CD4-positive, alpha-beta T cell treated with Interleukin-15 for 1 hour (primary cell): ENCODE results near the gene CMTM2.
"Not testable (repeated sequence)": the region's sequence is repeated elsewhere in the genome, so short reads cannot be mapped to it uniquely, and the experiment has no call there.

ENCODE experiments used
- DNase-seq: peaks from one replicate; pipeline ENCODE4 v3.0.0-alpha.2; 2020

CMTM2 gene

DNA sequence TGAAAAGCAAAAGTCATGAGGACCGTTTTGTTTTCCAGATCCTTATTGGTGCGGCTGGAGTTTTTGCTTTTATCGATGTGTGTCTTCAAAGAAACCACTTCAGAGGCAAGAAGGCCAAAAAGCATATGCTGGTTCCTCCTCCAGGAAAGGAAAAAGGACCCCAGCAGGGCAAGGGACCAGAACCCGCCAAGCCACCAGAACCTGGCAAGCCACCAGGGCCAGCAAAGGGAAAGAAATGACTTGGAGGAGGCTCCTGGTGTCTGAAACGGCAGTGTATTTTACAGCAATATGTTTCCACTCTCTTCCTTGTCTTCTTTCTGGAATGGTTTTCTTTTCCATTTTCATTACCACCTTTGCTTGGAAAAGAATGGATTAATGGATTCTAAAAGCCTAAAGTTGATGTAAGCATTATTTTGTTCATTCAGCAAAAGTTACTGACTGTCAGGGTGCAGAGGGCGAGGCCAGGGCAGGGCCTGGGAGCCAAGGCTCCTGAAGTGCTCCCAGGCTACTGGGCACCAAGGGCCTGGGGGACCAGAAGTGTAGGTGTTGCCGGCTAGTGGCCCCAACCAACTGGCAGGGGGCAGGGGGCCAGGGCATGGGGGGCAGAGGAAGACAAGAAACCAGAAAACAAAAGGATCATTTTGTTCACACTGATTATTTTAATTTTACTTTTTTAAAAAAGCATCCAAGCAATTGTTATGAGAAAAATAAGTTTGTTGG lies 8.8 kb downstream of the CMTM2 start:
- no peak for DNase-seq

DNA sequence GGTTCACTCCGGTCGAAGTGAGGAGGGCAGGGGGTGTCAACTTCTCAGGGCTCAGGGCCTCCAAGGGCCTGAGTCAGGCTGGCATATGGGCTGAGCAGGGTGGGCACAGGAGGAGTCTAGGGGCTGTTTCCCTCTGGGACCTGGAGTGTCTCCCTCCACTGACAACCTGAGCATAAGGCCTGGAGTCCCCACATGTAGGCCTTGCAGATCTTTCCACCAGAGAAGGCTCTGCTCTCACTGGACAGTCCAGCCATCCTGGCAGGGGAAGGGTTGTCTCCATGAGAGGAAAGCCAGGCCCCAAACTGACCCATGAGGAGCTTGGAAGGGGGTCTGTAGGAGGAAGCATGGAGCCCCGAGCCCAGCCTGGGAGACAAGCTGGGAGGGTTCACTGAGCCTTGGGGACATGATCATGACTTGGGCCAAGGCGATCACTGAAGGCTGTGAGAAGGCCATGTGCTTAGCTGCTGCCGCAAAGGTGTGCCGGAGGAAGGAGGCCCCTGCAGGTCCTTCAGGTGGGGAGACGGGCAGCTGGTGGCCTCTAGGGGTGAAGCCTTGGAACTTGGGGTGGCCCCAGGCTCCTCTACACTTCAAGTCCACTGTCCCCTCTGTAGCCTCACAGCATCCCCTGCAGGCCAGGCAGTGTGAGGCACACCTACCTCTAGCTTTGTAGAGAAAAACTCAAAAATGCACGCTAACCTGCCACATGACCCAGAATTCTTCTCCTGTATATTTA lies 9.9 kb downstream of the CMTM2 start:
- DNase-seq, result peak; percentile 82

- DNase-seq, result no peak
These were observed 11.1 kb downstream of the CMTM2 start for GRCh38 chr16:66590322-66590721.

DNA sequence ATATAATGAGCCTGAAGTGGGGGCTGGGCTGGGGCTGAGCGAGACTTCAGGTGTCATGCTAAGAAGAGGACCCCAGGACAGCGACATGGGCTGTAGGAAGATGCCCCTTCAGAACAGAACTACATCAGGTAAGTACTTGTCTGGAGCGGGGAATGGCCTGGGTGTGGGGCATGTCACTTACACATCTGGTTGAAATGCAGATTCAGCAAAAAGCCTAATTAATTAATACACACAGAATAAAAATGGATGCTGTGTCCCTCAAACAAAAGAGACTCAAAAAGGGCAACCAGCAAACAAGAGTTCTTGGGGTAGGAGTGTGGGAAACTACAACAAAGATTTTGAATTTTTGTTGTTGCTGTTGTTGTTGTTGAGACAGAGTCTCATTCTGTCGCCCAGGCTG lies 11.8 kb downstream of the CMTM2 start:
- no peak for DNase-seq

GRCh38 chr16:66592241-66592640 lies 13.0 kb downstream of the CMTM2 start:
- no peak for DNase-seq

DNA sequence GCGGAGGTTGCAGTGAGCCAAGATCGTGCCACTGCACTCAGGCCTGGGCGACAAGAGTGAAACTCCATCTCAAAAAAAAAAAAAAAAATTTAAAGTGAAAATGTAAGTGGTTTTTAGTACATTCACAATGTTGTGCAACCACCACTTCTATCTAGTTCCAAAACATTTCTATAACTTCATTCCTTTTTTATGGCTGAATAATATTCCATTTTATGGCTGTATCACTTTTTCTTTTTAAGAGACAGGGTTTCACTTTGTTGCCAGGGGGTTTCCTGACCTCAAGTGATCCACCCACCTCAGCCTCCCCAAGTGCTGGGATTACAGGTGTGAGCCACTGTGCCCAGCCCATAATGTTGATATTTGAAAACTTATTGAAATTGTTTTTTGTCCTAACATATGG lies 13.6 kb downstream of the CMTM2 start:
- DNase-seq, result no peak

- no peak for DNase-seq
These were observed 15.5 kb downstream of the CMTM2 start for GRCh38 chr16:66594739-66595138.

DNA sequence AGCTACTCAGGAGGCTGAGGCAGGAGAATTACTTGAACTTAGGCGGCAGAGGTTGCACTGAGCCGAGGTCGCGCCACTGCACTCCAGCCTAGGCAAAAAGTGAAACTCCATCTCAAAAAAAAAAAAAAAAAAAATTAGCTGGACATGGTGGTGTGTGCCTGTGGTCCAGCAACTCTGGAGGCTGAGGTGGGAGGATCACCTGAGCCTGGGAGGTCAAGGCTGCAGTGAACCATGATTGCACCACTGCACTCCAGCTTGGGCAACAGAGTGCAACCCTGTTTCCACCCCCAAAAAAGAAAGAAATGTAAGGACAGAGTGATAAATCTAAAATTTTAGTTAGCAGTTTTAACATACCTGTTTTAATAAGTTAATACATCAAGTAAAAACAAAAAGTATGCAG lies 17.3 kb downstream of the CMTM2 start:
- not testable (repeated sequence) for DNase-seq

DNA sequence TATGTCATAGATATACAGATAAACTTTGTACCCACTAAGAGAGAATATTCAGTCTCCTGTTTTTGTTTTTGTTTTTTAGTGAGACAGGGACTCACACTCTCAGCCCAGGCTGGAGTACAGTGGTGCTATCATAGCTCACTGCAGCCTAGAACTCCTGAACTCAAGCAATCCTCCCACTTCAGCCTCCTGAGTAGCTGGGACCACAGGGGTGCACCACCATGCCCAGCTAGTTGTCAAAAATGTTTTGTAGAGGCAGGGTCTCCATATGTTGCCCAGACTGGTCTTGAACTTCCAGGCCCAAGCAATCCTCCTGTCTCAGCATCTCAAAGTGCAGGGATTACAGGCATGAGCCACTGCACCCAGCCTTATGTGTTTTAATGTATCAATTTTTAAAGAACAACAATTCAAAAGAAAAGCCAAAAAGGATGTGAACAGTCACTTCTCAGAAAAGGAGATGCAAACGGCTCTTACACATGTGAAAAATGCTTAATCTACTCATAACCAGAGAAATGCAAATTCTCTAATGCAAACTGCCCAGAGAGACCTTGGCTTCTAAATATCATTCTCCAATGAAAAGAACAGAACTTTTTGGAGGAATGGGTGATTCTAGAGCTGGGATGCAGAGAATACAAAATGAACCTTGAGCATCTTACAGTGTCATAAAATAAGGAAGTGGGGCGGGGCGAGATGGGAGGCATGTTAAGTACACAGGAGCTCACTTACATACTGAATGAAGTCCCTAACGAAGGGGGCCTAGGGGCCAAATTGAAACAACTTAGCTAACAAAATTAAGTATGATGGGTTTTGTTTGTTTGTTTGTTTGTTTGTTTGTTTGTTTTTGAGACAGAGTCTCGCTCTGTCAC lies 18.0 kb downstream of the CMTM2 start:
- DNase-seq, result no peak

- no peak for DNase-seq
These were observed 18.8 kb downstream of the CMTM2 start for GRCh38 chr16:66598111-66598510.

DNA sequence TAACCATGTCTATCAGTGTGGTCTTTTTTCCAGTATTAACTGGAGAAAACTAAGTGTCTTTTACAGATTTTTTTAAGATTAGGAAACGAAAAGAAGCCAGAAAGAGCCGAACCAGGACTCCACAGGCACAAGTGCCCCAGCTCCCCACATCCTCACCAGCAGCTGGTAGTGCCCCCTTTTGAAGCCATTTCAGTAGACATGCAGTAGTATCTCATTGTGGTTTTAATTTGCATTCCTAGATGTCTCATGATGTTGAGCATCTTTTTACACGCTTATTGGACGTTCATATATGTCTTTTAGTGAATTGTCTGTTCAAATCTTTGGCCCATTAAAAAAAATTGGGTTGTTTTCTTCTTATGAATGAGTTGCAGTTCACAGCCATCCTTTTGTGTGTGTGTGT lies 20.5 kb downstream of the CMTM2 start:
- no peak for DNase-seq

GRCh38 chr16:66600477-66600876 lies 21.2 kb downstream of the CMTM2 start:
- no peak for DNase-seq

DNA sequence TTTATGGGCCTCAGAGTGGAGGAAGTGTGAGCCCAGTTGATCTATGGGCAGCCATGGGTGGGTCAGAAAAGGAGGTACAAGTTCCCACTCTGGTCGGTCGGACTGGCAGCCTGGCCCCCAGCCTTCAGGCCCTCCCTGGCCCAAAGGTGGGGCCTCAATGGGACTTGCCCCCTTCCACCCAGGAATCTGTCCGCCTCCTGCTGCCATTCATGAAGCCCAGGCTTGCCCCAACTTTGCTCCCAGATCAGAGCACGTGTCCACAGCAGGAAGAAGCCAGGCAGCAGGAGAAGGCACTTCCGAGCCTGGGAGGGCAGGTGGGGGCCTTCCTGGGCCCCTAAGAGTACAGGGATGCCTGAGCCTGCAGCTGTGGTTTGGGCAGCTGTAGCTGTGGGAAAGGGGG lies 22.2 kb downstream of the CMTM2 start:
- DNase-seq, result no peak

DNA sequence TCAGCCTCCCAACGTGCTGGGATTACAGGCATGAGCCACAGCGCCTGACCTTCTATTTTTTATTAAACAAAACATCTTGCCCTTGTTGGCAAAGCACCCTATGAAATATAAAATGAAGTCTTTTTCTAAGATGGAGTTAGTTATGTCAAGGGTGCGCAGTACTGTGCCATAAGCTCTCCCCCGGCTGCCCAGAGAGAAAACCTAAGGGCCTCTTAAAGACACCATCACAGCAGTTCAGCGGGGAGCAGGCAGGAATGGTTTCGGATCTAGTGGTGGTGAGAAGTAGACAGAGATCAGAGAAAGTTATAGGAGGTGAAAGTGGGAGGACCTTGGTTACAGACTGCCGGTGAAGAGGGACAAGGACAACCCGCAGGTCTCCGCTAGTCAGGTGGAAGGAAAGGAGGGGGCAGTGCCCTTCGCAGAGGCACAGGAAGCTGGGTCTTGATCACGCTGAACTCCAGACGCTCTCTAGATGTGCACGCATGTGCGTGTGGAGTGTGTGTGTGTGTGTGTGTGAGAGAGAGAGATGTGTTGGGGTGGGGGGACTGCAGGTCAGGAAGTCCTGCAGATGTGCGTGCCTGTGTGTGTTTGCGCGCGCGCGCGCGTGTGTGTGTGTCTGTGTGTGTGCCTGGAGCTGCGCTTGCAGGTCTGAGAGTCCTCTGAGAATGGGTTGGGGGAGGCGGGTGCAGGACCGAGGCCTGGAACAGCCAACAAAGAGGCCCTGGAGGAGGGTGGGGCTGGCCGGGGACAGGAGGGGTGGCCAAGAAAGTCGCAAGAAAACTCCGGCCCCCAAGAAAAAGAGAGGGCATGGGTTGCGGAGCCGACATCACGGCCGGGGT lies 24.5 kb downstream of the CMTM2 start:
- DNase-seq, result peak; percentile 85

GRCh38 chr16:66604376-66605176 lies 25.3 kb downstream of the CMTM2 start, which contains the start of gene CMTM3:
CMTM3 (plus strand) TSS chr16:66604704; CDS start chr16:66604806, 102 bp downstream.
- peak; percentile 67 for DNase-seq

DNA sequence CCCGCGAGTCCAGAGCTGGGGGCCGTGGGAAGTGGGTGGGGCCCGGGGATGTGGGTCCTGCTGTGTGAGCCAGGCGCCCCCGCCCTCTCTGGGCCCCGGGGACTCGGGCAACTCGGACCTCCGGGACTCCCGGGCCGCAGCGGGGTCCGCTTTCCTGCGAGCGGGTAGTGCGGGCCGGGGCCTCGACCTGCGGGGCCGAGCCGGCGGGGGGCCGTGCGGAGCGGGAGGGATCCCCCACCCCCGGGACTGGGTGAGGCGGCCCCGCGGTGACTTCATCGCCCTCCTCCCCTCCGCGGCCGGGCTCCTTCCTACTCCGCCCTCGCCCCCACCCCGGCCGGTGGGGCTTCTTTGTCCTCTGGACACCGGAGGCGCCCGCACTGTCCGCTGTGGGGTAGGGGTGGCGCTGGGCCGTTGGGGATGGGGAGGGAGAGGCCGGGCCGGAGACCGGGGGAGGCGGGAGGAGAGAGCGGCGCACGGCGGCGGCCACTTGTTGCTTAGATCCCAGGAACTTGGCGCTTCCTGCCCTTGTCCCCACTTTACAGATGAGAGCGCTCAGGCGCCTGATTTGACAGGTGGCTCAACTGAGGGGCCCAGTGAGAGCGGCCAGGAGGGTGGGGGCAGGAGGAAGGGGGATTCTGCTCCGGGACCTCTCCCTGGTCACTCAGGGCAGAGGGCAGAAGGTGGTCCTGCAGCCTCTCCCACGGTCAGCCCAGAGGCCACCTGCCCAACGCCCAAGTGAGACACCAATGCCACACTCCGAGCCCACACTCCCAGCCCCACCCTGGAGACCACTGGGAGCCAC lies 26.1 kb downstream of the CMTM2 start:
- DNase-seq, result peak; percentile 22

DNA sequence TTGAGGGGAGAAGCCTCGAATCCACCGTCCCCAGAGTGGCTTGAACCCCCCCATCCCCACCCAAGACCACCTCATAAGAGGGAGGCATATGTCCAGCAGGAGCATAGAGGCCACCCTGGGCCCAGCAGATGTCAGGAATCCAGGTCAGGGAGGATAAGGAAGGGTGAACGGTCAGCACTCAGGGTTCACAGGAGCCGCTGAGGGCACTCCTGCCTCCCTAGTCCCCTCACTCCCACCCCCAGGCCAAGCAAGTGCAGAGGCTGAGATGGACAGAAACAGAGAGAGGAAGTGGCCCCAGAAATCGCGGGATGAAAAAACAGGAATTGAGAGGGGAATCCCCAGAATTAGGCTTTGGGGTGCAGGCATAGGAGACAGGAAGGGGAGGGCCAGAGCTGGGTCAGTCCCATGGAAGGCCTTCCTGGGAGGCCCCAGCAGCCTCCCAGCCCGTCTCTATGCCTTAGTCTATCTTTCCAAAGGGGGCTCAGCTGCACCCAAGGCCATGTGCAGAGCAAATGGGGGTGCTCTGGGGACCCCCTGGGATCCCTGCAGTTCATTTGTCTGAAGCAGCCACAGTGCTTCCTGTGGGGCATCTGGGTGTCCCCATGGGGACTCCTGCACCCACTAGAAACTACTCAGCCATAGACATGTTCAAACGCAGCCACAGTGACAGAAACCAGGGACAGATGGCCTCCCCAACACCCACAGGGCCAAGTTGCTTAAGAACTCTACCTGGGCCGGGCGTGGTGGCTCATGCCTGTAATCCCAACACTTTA lies 26.9 kb downstream of the CMTM2 start:
- DNase-seq, result peak; percentile 38

GRCh38 chr16:66608241-66609138 lies 29.2 kb downstream of the CMTM2 start:
- DNase-seq, result peak; percentile 77

- no peak for DNase-seq
These were observed 29.9 kb downstream of the CMTM2 start for GRCh38 chr16:66609139-66609510.
